Transverse colon (tissue), 3 donors: ENCODE measurements around the gene OR1F1.

Experiments used
- EP300 ChIP-seq: sonication (generic); formaldehyde crosslinking; IDR thresholded peaks from one replicate; pipeline ENCODE4 v1.6.1; 2017; ENCODE audit warnings: antibody characterized with exemption, low read depth
- POLR2A ChIP-seq: fragments of 450-650 bp; IDR thresholded peaks from one replicate; pipeline ENCODE4 v1.6.1; 2016; ENCODE audit warnings: antibody characterized with exemption, mild to moderate bottlenecking, moderate library complexity
- TF ChIP-seq, protein P1 (sequence below), 5 experiments: fragments of 200-600 bp in 3 of 5; fragments of 450-650 bp in 2 of 5; sonication (generic) in 3 of 5; IDR thresholded peaks; 1 replicate in 2 of 5; 2 replicates in 3 of 5; pipeline ENCODE4 v1.5.1; 2016 to 2017; ENCODE audit warnings: antibody characterized with exemption in 5 of 5, inconsistent platforms in 3 of 5, mild to moderate bottlenecking in 2 of 5, moderate library complexity in 1 of 5

- TF ChIP-seq, protein P1, sequence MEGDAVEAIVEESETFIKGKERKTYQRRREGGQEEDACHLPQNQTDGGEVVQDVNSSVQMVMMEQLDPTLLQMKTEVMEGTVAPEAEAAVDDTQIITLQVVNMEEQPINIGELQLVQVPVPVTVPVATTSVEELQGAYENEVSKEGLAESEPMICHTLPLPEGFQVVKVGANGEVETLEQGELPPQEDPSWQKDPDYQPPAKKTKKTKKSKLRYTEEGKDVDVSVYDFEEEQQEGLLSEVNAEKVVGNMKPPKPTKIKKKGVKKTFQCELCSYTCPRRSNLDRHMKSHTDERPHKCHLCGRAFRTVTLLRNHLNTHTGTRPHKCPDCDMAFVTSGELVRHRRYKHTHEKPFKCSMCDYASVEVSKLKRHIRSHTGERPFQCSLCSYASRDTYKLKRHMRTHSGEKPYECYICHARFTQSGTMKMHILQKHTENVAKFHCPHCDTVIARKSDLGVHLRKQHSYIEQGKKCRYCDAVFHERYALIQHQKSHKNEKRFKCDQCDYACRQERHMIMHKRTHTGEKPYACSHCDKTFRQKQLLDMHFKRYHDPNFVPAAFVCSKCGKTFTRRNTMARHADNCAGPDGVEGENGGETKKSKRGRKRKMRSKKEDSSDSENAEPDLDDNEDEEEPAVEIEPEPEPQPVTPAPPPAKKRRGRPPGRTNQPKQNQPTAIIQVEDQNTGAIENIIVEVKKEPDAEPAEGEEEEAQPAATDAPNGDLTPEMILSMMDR (IDR thresholded peaks at IDR 0.05): no peak
- no peak for TF ChIP-seq POLR2A
- no peak for TF ChIP-seq EP300
These were observed 45.2 kb upstream of the OR1F1 start for GRCh38 chr16:3142770-3143169.
